Ovary (tissue), 9 donors: Measurements from ENCODE around the gene RHBDF1. TPM values are rescaled to one million over a fixed set of nuclear protein-coding genes. Genes with fewer than 3 reads are reported as not detected.

Experiments
- DNase-seq, 5 donors: peaks; one replicate each; pipeline ENCODE4 v3.0.0-alpha.2; 2019 to 2020
- H3K27ac ChIP-seq, 2 donors: fragments of 200-600 bp; one replicate each; pipeline versions ENCODE4 v1.5.1 to v1.8.0; 2019 to 2022
- H3K27me3 ChIP-seq: fragments of 200-600 bp; one replicate; pipeline ENCODE4 v1.8.0; 2022
- H3K36me3 ChIP-seq: fragments of 200-600 bp; sonication (generic); one replicate; pipeline ENCODE4 v1.5.1; 2019
- H3K4me1 ChIP-seq: one replicate; pipeline ENCODE4 v1.8.1; 2013; ENCODE audit warnings: mild to moderate bottlenecking, moderate library complexity; ENCODE audit not compliant: insufficient read depth
- H3K4me3 ChIP-seq: fragments of 200-600 bp; sonication (generic); one replicate; pipeline ENCODE4 v1.5.1; 2017
- H3K9me3 ChIP-seq, 2 donors: fragments of 200-600 bp in 1 of 2; sonication (generic) in 1 of 2; one replicate each; pipeline versions ENCODE4 v1.5.1 to v1.8.1; 2013 to 2019; ENCODE audit warnings: mild to moderate bottlenecking in 1 of 2, moderate library complexity in 1 of 2
- EP300 ChIP-seq: sonication (generic); formaldehyde crosslinking; IDR thresholded peaks from one replicate; pipeline ENCODE4 v1.6.1; 2017; ENCODE audit warnings: antibody characterized with exemption
- POLR2A ChIP-seq: fragments of 450-650 bp; IDR thresholded peaks from one replicate; pipeline ENCODE4 v1.6.1; 2017; ENCODE audit warnings: antibody characterized with exemption, mild to moderate bottlenecking, moderate library complexity
- WGBS, 3 donors: extraction: QIAGEN DNeasy Blood & Tissue Kit in 1 of 3; methylation state at CpG; one replicate each; pipeline versions ENCODE4 v1.1.5 to v1.1.7; 2013 to 2017; 5-methylcytosine and 5-hydroxymethylcytosine counted together
- intact Hi-C, 4 donors: fragments of 100-400 bp; cut with DNase I; formaldehyde crosslinking; loops; one replicate each; pipeline versions ENCODE4 v1.11.0 to v1.15.1; 2022 to 2023
- polyA plus RNA-seq, 2 donors: library from polyadenylated mRNA; stranded (reverse); fragments of 200-250 nt in 1 of 2; fragments of 350-450 nt in 1 of 2; fragmentation: Illumina TruSeq in 1 of 2; extraction: RNeasy Lipid Tissue Mini Kit (QIAGEN cat#74804) in 1 of 2; gene quantifications; one replicate each; pipeline ENCODE4 v1.2.3, GENCODE V29; 2013 to 2014
- total RNA-seq, 7 donors: library from RNA; depleted of rRNA in 2 of 7; stranded (reverse); fragments of >200 nt in 2 of 7; fragmentation: NEBNext Ultra II Directional in 3 of 7; extraction: Animal tissue kit (Norgen Biotek cat#: 25700) in 3 of 7; gene quantifications; one replicate each; pipeline versions ENCODE4 v1.1.0 to v1.2.4, GENCODE V29; 2016 to 2023
- TF ChIP-seq, protein P1 (sequence below), 3 donors: fragments of 450-650 bp in 2 of 3; fragments of 200-600 bp in 1 of 3; IDR thresholded peaks; one replicate each; pipeline versions ENCODE4 v1.5.1 to v1.8.0; 2016 to 2022; ENCODE audit warnings: antibody characterized with exemption in 3 of 3, mild to moderate bottlenecking in 1 of 3
- donor health status: DM: no; HTN: no; CAD: no; lungs with moderate emphysema.
- donor health status: DM: no; HTN: no; CAD: no.
- donor health status: Bipolar disorder and iron deficiency.
- donor health status: DM: yes; HTN: yes; CAD: no.
- donor health status: DM: no; HTN: no; CAD: no.
- donor health status: DM: yes; HTN: yes; CAD: no.

The RHBDF1 gene
- total and polyA plus RNA-seq, 9 donors, result 10.9 to 76.0 (median 49.2) TPM

- 58 to 68% (median 62%) methylated on average over 5 of the region's 5 CpGs for WGBS, 3 donors
- Histone ChIP-seq H3K4me3 (no peak overlapping the region), H3K9me3 (no peaks in the 10 kb centered on the region), H3K4me1 (no peaks in the 10 kb centered on the region), H3K27me3 (no peaks in the 10 kb centered on the region), H3K36me3 (no peaks in the 10 kb centered on the region), H3K27ac (no peak overlapping the region)
- intact Hi-C loops, result no loop called here
- TF ChIP-seq, protein P1, sequence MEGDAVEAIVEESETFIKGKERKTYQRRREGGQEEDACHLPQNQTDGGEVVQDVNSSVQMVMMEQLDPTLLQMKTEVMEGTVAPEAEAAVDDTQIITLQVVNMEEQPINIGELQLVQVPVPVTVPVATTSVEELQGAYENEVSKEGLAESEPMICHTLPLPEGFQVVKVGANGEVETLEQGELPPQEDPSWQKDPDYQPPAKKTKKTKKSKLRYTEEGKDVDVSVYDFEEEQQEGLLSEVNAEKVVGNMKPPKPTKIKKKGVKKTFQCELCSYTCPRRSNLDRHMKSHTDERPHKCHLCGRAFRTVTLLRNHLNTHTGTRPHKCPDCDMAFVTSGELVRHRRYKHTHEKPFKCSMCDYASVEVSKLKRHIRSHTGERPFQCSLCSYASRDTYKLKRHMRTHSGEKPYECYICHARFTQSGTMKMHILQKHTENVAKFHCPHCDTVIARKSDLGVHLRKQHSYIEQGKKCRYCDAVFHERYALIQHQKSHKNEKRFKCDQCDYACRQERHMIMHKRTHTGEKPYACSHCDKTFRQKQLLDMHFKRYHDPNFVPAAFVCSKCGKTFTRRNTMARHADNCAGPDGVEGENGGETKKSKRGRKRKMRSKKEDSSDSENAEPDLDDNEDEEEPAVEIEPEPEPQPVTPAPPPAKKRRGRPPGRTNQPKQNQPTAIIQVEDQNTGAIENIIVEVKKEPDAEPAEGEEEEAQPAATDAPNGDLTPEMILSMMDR (IDR thresholded peaks at IDR 0.05), result no peak
- TF ChIP-seq EP300, result no peak
- no peak for TF ChIP-seq POLR2A
- no peak for DNase-seq
These were observed 29.1 kb downstream of the RHBDF1 start for GRCh38 chr16:43294-43693.

DNA sequence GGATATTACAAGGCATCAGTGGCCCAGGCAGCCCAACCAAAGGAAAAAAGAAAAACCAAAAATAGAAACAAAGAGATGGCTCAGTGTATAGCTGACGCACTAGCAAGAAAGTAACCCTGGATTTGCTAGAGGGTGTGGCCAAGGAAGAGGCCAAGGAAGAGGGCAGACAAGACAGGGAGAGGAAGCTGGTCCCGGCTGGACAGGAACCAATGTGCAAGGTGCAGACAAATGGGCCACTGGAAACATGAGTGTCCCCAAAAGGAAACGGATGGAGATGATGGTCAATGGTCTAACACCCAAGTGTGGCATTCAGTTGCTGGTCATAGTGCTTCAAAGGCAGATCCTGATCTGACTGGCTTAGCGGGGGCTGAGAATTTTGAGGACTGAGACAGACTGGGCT, 29.7 kb downstream of the RHBDF1 start:
- no peak for TF ChIP-seq POLR2A
- TF ChIP-seq EP300, result no peak
- TF ChIP-seq, protein P1 (IDR thresholded peaks at IDR 0.05), result no peak
- peak in 1 of 5 donors; percentile 3 for DNase-seq
- no peaks in the 10 kb centered on the region for H3K36me3 ChIP-seq
- 85 to 96% (median 95%) methylated on average over 4 of the region's 4 CpGs for WGBS, 3 donors
- H3K4me3 ChIP-seq, result no peak overlapping the region
- H3K27ac ChIP-seq, result no peak overlapping the region
- H3K9me3 ChIP-seq, result no peaks in the 10 kb centered on the region
- H3K4me1 ChIP-seq, result no peaks in the 10 kb centered on the region
- H3K27me3 ChIP-seq, result no peaks in the 10 kb centered on the region
- intact Hi-C loops, result no loop called here

GRCh38 chr16:42069-42457, 30.4 kb downstream of the RHBDF1 start:
- no peak for TF ChIP-seq EP300
- TF ChIP-seq, protein P1 (IDR thresholded peaks at IDR 0.05), result no peak
- TF ChIP-seq POLR2A, result no peak

GRCh38 chr16:41439-42068, 30.9 kb downstream of the RHBDF1 start:
- Histone ChIP-seq H3K36me3 (no peaks in the 10 kb centered on the region), H3K9me3 (no peaks in the 10 kb centered on the region), H3K4me1 (no peaks in the 10 kb centered on the region), H3K27ac (peak overlapping the region in 1 of 2 donors; percentile 42), H3K27me3 (no peaks in the 10 kb centered on the region), H3K4me3 (peak overlapping the region; percentile 23)
- TF ChIP-seq POLR2A (no peak), EP300 (no peak)
- TF ChIP-seq, protein P1 (IDR thresholded peaks at IDR 0.05), result no peak
- DNase-seq, result peak in 2 of 5 donors; percentile 42 to 66
- WGBS, 3 donors, result 8 to 49% (median 26%) methylated on average over 22 of the region's 22 CpGs
- intact Hi-C loops, result no loop called here

More at GRCh38 chr16:42069-42457, 30.4 kb downstream of the RHBDF1 start:
- Histone ChIP-seq H3K36me3 (no peaks in the 10 kb centered on the region), H3K4me1 (no peaks in the 10 kb centered on the region), H3K9me3 (no peaks in the 10 kb centered on the region), H3K4me3 (peak overlapping the region; percentile 23), H3K27me3 (no peaks in the 10 kb centered on the region), H3K27ac (peak overlapping the region in 1 of 2 donors; percentile 42)
- 14 to 73% (median 60%) methylated on average over 11 of the region's 11 CpGs for WGBS, 3 donors
- intact Hi-C loops, result no loop called here
- DNase-seq, result no peak
